Body of pancreas (tissue), 4 donors: ENCODE data around the gene CCDC50.

Source experiments
- POLR2A ChIP-seq, 3 donors: fragments of 450-650 bp; IDR thresholded peaks; one replicate each; pipeline ENCODE4 v1.6.1; 2016; ENCODE audit warnings: antibody characterized with exemption in 3 of 3, mild to moderate bottlenecking in 2 of 3
- TF ChIP-seq, protein P1 (sequence below), 7 experiments: fragments of 450-650 bp in 4 of 7; fragments of 200-600 bp in 3 of 7; sonication (generic) in 3 of 7; IDR thresholded peaks; one replicate each; pipeline ENCODE4 v1.5.1; 2016 to 2019; ENCODE audit warnings: antibody characterized with exemption in 7 of 7

DNA sequence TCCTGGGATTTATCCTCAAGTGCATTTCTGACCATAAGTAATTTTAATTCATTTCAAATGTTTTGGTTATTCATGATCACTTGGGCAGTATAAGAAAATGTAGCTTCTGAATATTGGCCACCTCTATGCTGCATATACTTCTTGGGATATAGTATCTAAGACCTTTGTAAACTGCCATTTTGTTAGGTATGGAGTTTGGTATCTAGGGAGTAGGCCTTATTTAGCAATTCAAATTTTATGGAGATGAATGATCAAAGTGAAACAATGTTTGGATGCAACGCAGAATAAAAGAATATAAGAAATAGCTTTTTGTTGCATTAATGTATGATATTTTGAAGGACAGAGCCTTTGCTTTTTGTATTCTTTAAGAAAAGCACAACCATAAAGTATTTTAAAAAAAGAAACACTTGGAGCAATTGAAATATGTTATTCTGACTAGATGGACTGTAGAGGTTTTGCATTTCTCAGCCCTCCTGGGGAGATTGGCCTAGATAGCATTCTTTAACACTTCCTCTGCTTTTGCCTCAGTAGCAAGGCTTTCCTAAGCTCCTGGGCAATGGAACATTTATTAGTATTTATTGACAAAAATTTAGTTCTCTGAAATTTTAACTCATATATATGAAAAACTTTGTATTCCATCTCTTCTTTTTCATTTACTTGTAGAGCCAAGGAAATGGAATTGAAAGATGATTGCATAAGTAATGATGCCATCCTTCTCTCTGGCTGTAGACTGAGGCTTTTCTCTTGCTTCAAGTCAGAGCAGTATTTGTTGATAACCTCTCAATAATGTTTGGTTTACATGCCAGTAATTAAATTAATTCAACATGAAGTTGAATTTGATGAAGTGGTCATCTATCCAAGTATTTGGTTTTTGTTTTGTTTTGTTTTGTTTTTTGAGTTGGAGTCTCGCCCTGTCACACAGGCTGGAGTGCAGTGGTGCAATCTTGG, 62.9 kb downstream of the CCDC50 start:
- TF ChIP-seq POLR2A (IDR thresholded peaks at IDR 0.05) = no peak
- TF ChIP-seq, protein P1, sequence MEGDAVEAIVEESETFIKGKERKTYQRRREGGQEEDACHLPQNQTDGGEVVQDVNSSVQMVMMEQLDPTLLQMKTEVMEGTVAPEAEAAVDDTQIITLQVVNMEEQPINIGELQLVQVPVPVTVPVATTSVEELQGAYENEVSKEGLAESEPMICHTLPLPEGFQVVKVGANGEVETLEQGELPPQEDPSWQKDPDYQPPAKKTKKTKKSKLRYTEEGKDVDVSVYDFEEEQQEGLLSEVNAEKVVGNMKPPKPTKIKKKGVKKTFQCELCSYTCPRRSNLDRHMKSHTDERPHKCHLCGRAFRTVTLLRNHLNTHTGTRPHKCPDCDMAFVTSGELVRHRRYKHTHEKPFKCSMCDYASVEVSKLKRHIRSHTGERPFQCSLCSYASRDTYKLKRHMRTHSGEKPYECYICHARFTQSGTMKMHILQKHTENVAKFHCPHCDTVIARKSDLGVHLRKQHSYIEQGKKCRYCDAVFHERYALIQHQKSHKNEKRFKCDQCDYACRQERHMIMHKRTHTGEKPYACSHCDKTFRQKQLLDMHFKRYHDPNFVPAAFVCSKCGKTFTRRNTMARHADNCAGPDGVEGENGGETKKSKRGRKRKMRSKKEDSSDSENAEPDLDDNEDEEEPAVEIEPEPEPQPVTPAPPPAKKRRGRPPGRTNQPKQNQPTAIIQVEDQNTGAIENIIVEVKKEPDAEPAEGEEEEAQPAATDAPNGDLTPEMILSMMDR (IDR thresholded peaks at IDR 0.05) = no peak
